Stimulated activated CD4-positive, alpha-beta T cell treated with anti-CD3 and anti-CD28 coated beads, Interleukin-1b, Interleukin-23, amount 100 ng/mL, for 24 hours (primary cell): ENCODE measurements around the gene HEMK1.

Experiments used
- DNase-seq, 4 experiments: peaks; one replicate each; pipeline ENCODE4 v3.0.0-alpha.2; 2020; ENCODE audit warnings: low read depth in 4 of 4, low spot score in 1 of 4

The HEMK1 gene

GRCh38 chr3:50635066-50635465, 65.7 kb downstream of the HEMK1 start:
- DNase-seq, result no peak

DNA sequence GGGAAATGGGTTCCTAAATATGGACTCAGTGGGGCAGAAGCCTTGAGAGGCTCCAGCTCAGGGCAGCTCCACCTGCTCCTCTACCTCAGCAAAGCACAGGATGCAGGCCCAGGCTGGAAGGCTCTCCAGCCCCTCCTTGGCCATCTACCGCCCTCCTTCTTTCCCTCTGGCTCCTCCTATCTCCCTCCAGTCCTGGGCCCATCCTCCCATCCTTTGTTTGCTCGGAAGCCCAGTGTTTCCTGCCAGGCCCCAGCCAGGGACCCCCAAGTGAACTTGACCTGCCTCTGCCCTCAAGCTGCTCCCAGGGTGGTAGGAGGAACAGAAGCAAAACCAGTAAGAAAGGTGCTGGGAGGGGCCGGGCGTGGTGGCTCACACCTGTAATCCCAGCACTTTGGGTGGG, 67.7 kb downstream of the HEMK1 start:
- no peak for DNase-seq

DNA sequence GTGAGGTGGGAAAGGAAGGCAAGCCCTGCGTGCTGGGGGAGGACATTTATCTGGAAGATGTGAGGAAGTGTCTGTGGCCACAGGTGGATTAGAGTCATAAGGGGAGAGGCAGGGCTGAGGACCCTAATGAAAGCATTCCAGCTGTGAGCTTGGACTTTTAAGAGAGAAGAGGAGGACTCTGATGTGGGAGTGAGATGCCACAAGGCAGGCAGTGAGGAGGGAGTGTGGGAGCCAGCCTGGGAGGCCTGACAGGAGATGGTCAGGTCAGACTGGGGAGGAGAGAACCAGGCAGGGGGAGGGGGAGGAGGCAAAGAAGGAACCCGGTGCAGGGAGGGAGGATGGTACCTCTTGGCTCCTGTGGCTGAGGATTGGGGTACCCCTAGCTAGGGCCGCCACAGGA, 68.6 kb downstream of the HEMK1 start:
- DNase-seq, result no peak

GRCh38 chr3:50639055-50639494, 69.8 kb downstream of the HEMK1 start:
- no peak for DNase-seq

DNA sequence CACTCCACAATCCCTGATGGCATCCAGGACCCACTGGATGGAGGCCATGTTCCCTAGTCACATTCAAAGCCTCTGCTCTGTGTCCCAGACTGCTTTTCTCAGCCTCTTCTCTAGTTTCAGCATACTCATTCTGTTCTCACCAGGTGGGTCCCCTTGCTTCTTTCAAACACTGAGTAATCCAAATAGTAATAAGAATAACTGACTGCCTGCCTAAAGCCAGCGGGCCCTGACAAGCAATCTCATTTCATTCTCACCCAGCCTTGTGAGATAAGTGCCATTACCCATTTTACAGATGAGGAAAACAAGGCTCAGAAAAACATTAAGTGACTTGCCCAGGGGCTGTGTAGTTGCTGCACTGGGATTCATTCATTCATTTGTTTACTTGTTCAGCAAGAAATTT, 73.1 kb downstream of the HEMK1 start:
- DNase-seq, result no peak

GRCh38 chr3:50644561-50644960, 75.2 kb downstream of the HEMK1 start:
- DNase-seq, result no peak

- no peak for DNase-seq
Measured at GRCh38 chr3:50645378-50645777, 76.1 kb downstream of the HEMK1 start.
